ENCODE results near the gene NPIPB8.
"Not testable (repeated sequence)": the region's sequence is repeated elsewhere in the genome, so short reads cannot be mapped to it uniquely, and the experiment has no call there.

Gene NPIPB8

GRCh38 chr16:28607116-28607623 is 30.7 kb upstream of the NPIPB8 start:
- no peak for DNase-seq

GRCh38 chr16:28607681-28608495 is 30.0 kb upstream of the NPIPB8 start:
- not testable (repeated sequence) for DNase-seq

- not testable (repeated sequence) for DNase-seq
Observed at GRCh38 chr16:28608496-28608808, 29.4 kb upstream of the NPIPB8 start.

- DNase-seq: not testable (repeated sequence)
Observed at GRCh38 chr16:28608867-28609596, 28.8 kb upstream of the NPIPB8 start.

GRCh38 chr16:28609631-28610594 is 28.0 kb upstream of the NPIPB8 start, which contains the start of gene SULT1A1:
Gene SULT1A1 (minus strand): TSS chr16:28610044. CDS start chr16:28608855, 1,189 bp downstream.
- DNase-seq: peak; percentile 78

- no peak for DNase-seq
Observed at GRCh38 chr16:28610595-28611191, 27.2 kb upstream of the NPIPB8 start.

GRCh38 chr16:28612359-28613280 is 25.2 kb upstream of the NPIPB8 start:
- not testable (repeated sequence) for DNase-seq

GRCh38 chr16:28613912-28614311 is 24.0 kb upstream of the NPIPB8 start:
- DNase-seq: not testable (repeated sequence)

GRCh38 chr16:28614561-28614960 is 23.3 kb upstream of the NPIPB8 start:
- not testable (repeated sequence) for DNase-seq

- peak; percentile 50 for DNase-seq
Observed at GRCh38 chr16:28615486-28616223, 22.2 kb upstream of the NPIPB8 start.

- DNase-seq: not testable (repeated sequence)
Observed at GRCh38 chr16:28616224-28616577, 21.7 kb upstream of the NPIPB8 start.

- no peak for DNase-seq
Observed at GRCh38 chr16:28616636-28617035, 21.2 kb upstream of the NPIPB8 start.

GRCh38 chr16:28617874-28618273 is 20.0 kb upstream of the NPIPB8 start:
- DNase-seq: no peak

- DNase-seq: not testable (repeated sequence)
Observed at GRCh38 chr16:28620316-28620715, 17.5 kb upstream of the NPIPB8 start.

- no peak for DNase-seq
Observed at GRCh38 chr16:28621481-28622155, 16.2 kb upstream of the NPIPB8 start.

- DNase-seq: not testable (repeated sequence)
Observed at GRCh38 chr16:28622532-28623171, 15.2 kb upstream of the NPIPB8 start.

- peak; percentile 85 for DNase-seq
Observed at GRCh38 chr16:28623172-28623711, 14.6 kb upstream of the NPIPB8 start.

GRCh38 chr16:28630905-28631304 is 7.0 kb upstream of the NPIPB8 start:
- DNase-seq: not testable (repeated sequence)
